HEK293 (cell line): ENCODE results near the gene OR2V2.

Source experiments
- CTCF ChIA-PET: fragments of 350-600 bp; formaldehyde crosslinking; extraction: SDS; loops from one replicate; lab custom pipeline; 2021; ENCODE audit warnings: antibody characterized with exemption; lab: Yijun Ruan, JAX
- POLR2A ChIA-PET: fragments of 300-600 bp; formaldehyde crosslinking; extraction: SDS; loops from one replicate; lab custom pipeline; 2020; ENCODE audit warnings: antibody characterized with exemption, inconsistent platforms; lab: Yijun Ruan, JAX
- H3K27ac ChIP-seq: fragments of 200-500 bp; sonication (Bioruptor generic); 2 replicates; pipeline ENCODE4 v1.5.1; 2014; ENCODE audit warnings: low read depth, low read length, control low read depth, inconsistent platforms; ENCODE audit errors: extremely low read depth
- H3K36me3 ChIP-seq, 2 experiments: fragments of 200-500 bp in 1 of 2; sonication (Bioruptor generic) in 1 of 2; 1 replicate in 1 of 2; 2 replicates in 1 of 2; pipeline ENCODE4 v1.5.1; 2014 to 2017; ENCODE audit warnings: inconsistent platforms in 2 of 2, low read length in 2 of 2; ENCODE audit not compliant: control insufficient read depth in 2 of 2, insufficient read depth in 1 of 2
- H3K4me1 ChIP-seq: fragments of 200-500 bp; sonication (Bioruptor generic); 2 replicates; pipeline ENCODE4 v1.5.1; 2014; ENCODE audit warnings: mild to moderate bottlenecking, low read length, inconsistent platforms; ENCODE audit not compliant: control insufficient read depth, insufficient read depth
- H3K4me3 ChIP-seq: 2 replicates; pipeline ENCODE4 v1.5.1; 2011; ENCODE audit warnings: low read depth, mild to moderate bottlenecking, control low read depth, low read length, moderate library complexity
- H3K9me3 ChIP-seq: fragments of 200-500 bp; sonication (Bioruptor generic); 2 replicates; pipeline ENCODE4 v1.5.1; 2014; ENCODE audit warnings: low read depth, low read length, inconsistent platforms; ENCODE audit not compliant: control insufficient read depth, insufficient read depth
- KLF7 ChIP-seq: fragments of 450-650 bp; formaldehyde crosslinking; IDR thresholded peaks from 2 replicates; pipeline ENCODE4 v1.5.1; 2016; ENCODE audit warnings: missing biosample characterization, missing genetic modification characterization, borderline replicate concordance
- MYNN ChIP-seq: fragments of 450-650 bp; formaldehyde crosslinking; IDR thresholded peaks from 2 replicates; pipeline ENCODE4 v1.5.1; 2016; ENCODE audit warnings: missing biosample characterization, missing genetic modification characterization, borderline replicate concordance
- ZBTB17 ChIP-seq: fragments of 450-650 bp; formaldehyde crosslinking; IDR thresholded peaks from 2 replicates; pipeline ENCODE4 v1.5.1; 2016; ENCODE audit warnings: missing biosample characterization, missing genetic modification characterization
- ZBTB21 ChIP-seq: fragments of 450-650 bp; formaldehyde crosslinking; IDR thresholded peaks from 2 replicates; pipeline ENCODE4 v1.5.1; 2017; ENCODE audit warnings: missing biosample characterization, missing genetic modification characterization
- ZBTB6 ChIP-seq: fragments of 450-650 bp; formaldehyde crosslinking; IDR thresholded peaks from 2 replicates; pipeline ENCODE4 v1.5.1; 2017; ENCODE audit warnings: missing biosample characterization, missing genetic modification characterization
- ZEB2 ChIP-seq: fragments of 450-650 bp; formaldehyde crosslinking; IDR thresholded peaks from 2 replicates; pipeline ENCODE4 v1.5.1; 2016; ENCODE audit warnings: missing biosample characterization, missing genetic modification characterization
- ZFP37 ChIP-seq: fragments of 450-650 bp; formaldehyde crosslinking; IDR thresholded peaks from 2 replicates; pipeline ENCODE4 v1.5.1; 2016; ENCODE audit warnings: missing biosample characterization, missing genetic modification characterization
- ZNF10 ChIP-seq: fragments of 450-650 bp; formaldehyde crosslinking; IDR thresholded peaks from 2 replicates; pipeline ENCODE4 v1.5.1; 2017; ENCODE audit warnings: missing biosample characterization, missing genetic modification characterization
- ZNF175 ChIP-seq: fragments of 450-650 bp; formaldehyde crosslinking; IDR thresholded peaks from 2 replicates; pipeline ENCODE4 v1.5.1; 2016; ENCODE audit warnings: missing biosample characterization, missing genetic modification characterization
- ZNF23 ChIP-seq: fragments of 450-650 bp; formaldehyde crosslinking; IDR thresholded peaks from 2 replicates; pipeline ENCODE4 v1.5.1; 2016; ENCODE audit warnings: missing biosample characterization, missing genetic modification characterization, borderline replicate concordance
- ZNF394 ChIP-seq: fragments of 450-650 bp; formaldehyde crosslinking; IDR thresholded peaks from 2 replicates; pipeline ENCODE4 v1.5.1; 2016; ENCODE audit warnings: missing biosample characterization, missing genetic modification characterization, mild to moderate bottlenecking, moderate library complexity, borderline replicate concordance
- ZNF473 ChIP-seq: fragments of 450-650 bp; formaldehyde crosslinking; IDR thresholded peaks from 2 replicates; pipeline ENCODE4 v1.5.1; 2017; ENCODE audit warnings: missing biosample characterization, missing genetic modification characterization
- ZNF521 ChIP-seq: fragments of 450-650 bp; formaldehyde crosslinking; IDR thresholded peaks from 2 replicates; pipeline ENCODE4 v1.5.1; 2017; ENCODE audit warnings: missing biosample characterization, mild to moderate bottlenecking, missing genetic modification characterization
- ZNF600 ChIP-seq: fragments of 450-650 bp; formaldehyde crosslinking; IDR thresholded peaks from 2 replicates; pipeline ENCODE4 v1.5.1; 2016; ENCODE audit warnings: missing biosample characterization, missing genetic modification characterization
- ZNF639 ChIP-seq: fragments of 450-650 bp; formaldehyde crosslinking; IDR thresholded peaks from 2 replicates; pipeline ENCODE4 v1.5.1; 2016; ENCODE audit warnings: missing biosample characterization, missing genetic modification characterization
- ZSCAN4 ChIP-seq: fragments of 450-650 bp; formaldehyde crosslinking; IDR thresholded peaks from 2 replicates; pipeline ENCODE4 v1.5.1; 2017; ENCODE audit warnings: missing biosample characterization, missing genetic modification characterization

Gene OR2V2

DNA sequence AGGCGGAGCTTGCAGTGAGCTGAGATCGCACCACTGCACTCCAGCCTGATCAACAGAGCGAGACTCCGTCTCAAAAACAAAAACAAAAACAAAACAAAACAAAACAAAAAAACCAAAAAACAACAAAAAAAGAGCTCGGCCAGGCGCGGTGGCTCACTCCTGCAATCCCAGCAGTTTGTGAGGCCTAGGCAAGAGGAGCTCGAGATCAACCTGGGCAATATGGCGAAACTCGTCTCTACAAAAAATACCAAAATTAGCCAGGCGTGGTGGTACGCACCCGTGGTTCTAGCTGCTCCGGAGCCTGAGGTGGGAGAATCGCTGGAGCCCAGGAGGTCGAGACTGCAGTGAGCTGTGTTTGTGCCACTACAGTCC, 37.4 kb downstream of the OR2V2 start:
- no peaks in the 10 kb centered on the region for H3K9me3 ChIP-seq
- no peaks in the 10 kb centered on the region for H3K36me3 ChIP-seq
- no peak overlapping the region; the same call in 1 of the 2 replicates for H3K27ac ChIP-seq
- TF ChIP-seq KLF7 (tag by site-specific recombination) (no peak), ZFP37 (tag by site-specific recombination) (no peak), ZNF600 (tag by site-specific recombination) (peak; percentile 72), ZBTB6 (tag by site-specific recombination) (peak; percentile 71; the same call in 1 of the 2 replicates)
- CTCF ChIA-PET: interaction anchor here (0.6 to 2.3 kb wide), 14 partner anchors 8 to 396 kb away, joined by 3 to 23 read pairs (median 4); no protein-coding TSS in a partner anchor
- no peaks in the 10 kb centered on the region for H3K4me1 ChIP-seq
- POLR2A ChIA-PET: interaction anchor here (0.6 to 2.2 kb wide), 9 partner anchors 11 to 324 kb away, joined by 3 to 19 read pairs (median 4); partner anchors contain the start of genes RACK1, TRIM41, TRIM52 and ZFP62
- H3K4me3 ChIP-seq: no peak overlapping the region

DNA sequence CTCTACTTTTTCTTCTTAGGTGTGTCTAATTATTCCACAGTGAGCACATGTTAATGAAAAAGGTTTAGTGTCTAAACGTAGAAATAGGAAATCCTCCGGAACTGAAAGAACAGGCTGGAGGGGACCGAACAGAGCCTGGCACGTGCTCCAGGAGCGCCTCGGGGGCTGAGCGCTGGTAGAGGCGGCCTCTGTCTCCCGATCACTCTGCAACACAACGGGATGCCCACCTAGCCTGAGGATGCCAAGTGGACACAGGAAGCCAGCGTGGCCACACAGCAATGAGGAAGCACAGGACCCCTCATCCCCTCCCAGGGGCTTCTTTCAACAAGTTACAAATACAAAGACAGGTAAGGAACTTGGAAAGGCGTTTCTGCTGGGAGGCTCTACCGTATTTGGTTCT, 38.2 kb downstream of the OR2V2 start:
- no peak for TF ChIP-seq ZNF394 (tag by site-specific recombination)
- no peak for TF ChIP-seq ZSCAN4
- TF ChIP-seq ZBTB21 (tag by site-specific recombination): no peak
- no peak for TF ChIP-seq ZNF639 (tag by site-specific recombination)
- no peak for TF ChIP-seq ZEB2 (tag by site-specific recombination)
- no peak for TF ChIP-seq ZBTB17 (tag by site-specific recombination)
- TF ChIP-seq ZNF521 (tag by site-specific recombination): no peak
- TF ChIP-seq ZNF175: no peak
- no peak for TF ChIP-seq ZNF473
- no peak for TF ChIP-seq ZNF23 (tag by site-specific recombination)
- no peaks in the 10 kb centered on the region for H3K4me1 ChIP-seq
- no peak overlapping the region for H3K27ac ChIP-seq
- H3K9me3 ChIP-seq: no peaks in the 10 kb centered on the region
- no peaks in the 10 kb centered on the region for H3K36me3 ChIP-seq
- no peak overlapping the region for H3K4me3 ChIP-seq
- ChIA-PET POLR2A (interaction anchor here (1.4 to 2.2 kb wide), 2 partner anchors 58 to 75 kb away, joined by 4 to 19 read pairs; partner anchors contain the start of genes RACK1 and TRIM52), CTCF (interaction anchor here (0.7 to 2.3 kb wide), 4 partner anchors 12 to 35 kb away, joined by 3 to 23 read pairs (median 12); no protein-coding TSS in a partner anchor)

DNA sequence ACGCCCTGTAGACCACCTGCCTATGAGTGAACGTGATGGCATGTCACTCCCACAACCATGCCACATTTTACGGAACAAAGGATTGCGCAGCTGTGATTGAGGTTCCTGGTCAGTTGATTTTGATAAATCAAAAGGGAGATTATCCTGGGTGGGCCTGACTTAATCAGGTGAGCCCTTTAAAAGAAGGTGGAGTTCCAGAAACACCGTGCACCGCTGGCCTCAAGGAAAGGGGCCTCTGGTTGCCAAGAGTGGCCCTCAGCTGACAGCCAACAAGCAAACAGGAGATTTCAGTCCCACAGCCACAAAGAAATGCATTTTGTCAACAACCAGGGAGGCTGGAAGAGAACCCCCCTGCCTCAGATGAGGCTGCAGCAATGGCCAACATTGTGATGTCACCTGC, 38.6 kb downstream of the OR2V2 start:
- no peaks in the 10 kb centered on the region for H3K4me1 ChIP-seq
- H3K9me3 ChIP-seq: no peaks in the 10 kb centered on the region
- POLR2A ChIA-PET: interaction anchor here (2.2 kb wide), 1 partner anchor 75 kb away, joined by 19 read pairs; the partner anchor contains the start of gene TRIM52
- CTCF ChIA-PET: interaction anchor here (1.3 to 1.9 kb wide), 2 partner anchors 18 to 27 kb away, joined by 4 to 18 read pairs; no protein-coding TSS in a partner anchor
- H3K27ac ChIP-seq: no peak overlapping the region
- no peak overlapping the region for H3K4me3 ChIP-seq
- H3K36me3 ChIP-seq: no peaks in the 10 kb centered on the region
- no peak for TF ChIP-seq MYNN
- TF ChIP-seq ZNF10 (tag by site-specific recombination): peak; percentile 98
